K562 (cell line): ENCODE data around the gene SEMA3G. TPM values are rescaled to one million over a fixed set of nuclear protein-coding genes. Genes with fewer than 3 reads are reported as not detected.

Experiments
- ATAC-seq: fragments of 200-7000 bp; cut with Tn5 transposase; 3 replicates; pipeline ENCODE4 v1.9.1; 2020; ENCODE audit warnings: moderate library complexity
- BruUV-seq: library from RNA; stranded (reverse); fragments of 400-500 nt; replicated peaks from 2 replicates; lab custom pipeline; 2021; lab: Mats Ljungman, UMichigan
- CTCF ChIA-PET: fragments of 300-600 bp; formaldehyde crosslinking; extraction: SDS; loops from one replicate; lab custom pipeline; 2021; ENCODE audit warnings: low intra/inter-chr PET ratio; lab: Yijun Ruan, JAX
- POLR2A ChIA-PET: fragments of 300-600, 350-650 bp; sonication (Branson Sonifier 250); formaldehyde crosslinking; extraction: SDS; loops from one replicate; lab custom pipeline; 2021; ENCODE audit warnings: antibody characterized with exemption, inconsistent platforms; lab: Yijun Ruan, JAX
- DNase-seq, 4 experiments: peaks; one replicate each; pipeline versions ENCODE4 v3.0.0 to v3.0.0-alpha.2; 2011 to 2018; ENCODE audit warnings: low spot score in 3 of 4, mixed read lengths in 3 of 4; ENCODE audit errors: extremely low read depth in 1 of 4
- FAIRE-seq: peaks from 2 replicates; lab custom pipeline; 2011; peaks lifted over from hg19 to GRCh38; lab: Jason Lieb, UNC
- H2AFZ ChIP-seq: 2 replicates; pipeline ENCODE4 v1.6.0; 2011; ENCODE audit warnings: low read depth, low read length, control low read depth, inconsistent platforms
- H3K27ac ChIP-seq: fragments of 200-600 bp; 3 replicates; pipeline ENCODE4 v1.8.0; 2011; ENCODE audit warnings: low read depth, mild to moderate bottlenecking, control low read depth, inconsistent platforms, low read length, moderate library complexity, mixed read lengths; ENCODE audit errors: extremely low read depth
- H3K27me3 ChIP-seq, 2 experiments: fragments of 300-600 bp in 1 of 2; 2 replicates in 1 of 2; 3 replicates in 1 of 2; pipeline versions ENCODE4 v1.6.0 to v1.8.0; 2011; ENCODE audit warnings: inconsistent platforms in 2 of 2, low read length in 2 of 2, mild to moderate bottlenecking in 1 of 2, mixed read lengths in 1 of 2, moderate library complexity in 1 of 2; ENCODE audit not compliant: control insufficient read depth in 2 of 2, insufficient read depth in 2 of 2
- H3K36me3 ChIP-seq: fragments of 300-600 bp; 3 replicates; pipeline ENCODE4 v1.8.0; 2011; ENCODE audit warnings: mild to moderate bottlenecking, low read length, inconsistent platforms; ENCODE audit not compliant: control insufficient read depth, insufficient read depth
- H3K4me1 ChIP-seq, 2 experiments: fragments of 200-600 bp in 1 of 2; replicated peaks in 1 of 2; 2 replicates in 1 of 2; 3 replicates in 1 of 2; pipeline versions ENCODE4 v1.5.1 to v1.8.0; 2011; ENCODE audit warnings: inconsistent platforms in 2 of 2, low read length in 2 of 2, mild to moderate bottlenecking in 1 of 2, mixed read lengths in 1 of 2, moderate library complexity in 1 of 2; ENCODE audit not compliant: control insufficient read depth in 2 of 2, insufficient read depth in 2 of 2
- H3K4me2 ChIP-seq: 2 replicates; pipeline ENCODE4 v1.6.1; 2011; ENCODE audit warnings: low read length, control low read depth, inconsistent platforms, mixed read lengths; ENCODE audit not compliant: insufficient read depth
- H3K4me3 ChIP-seq: fragments of 200-600 bp; sonication (generic), shearing (Covaris generic); 2 replicates; pipeline ENCODE4 v1.5.1; 2016; ENCODE audit warnings: control low read depth, inconsistent platforms
- H3K79me2 ChIP-seq: fragments of 200-600 bp; 3 replicates; pipeline ENCODE4 v1.8.0; 2011; ENCODE audit warnings: low read length, inconsistent platforms; ENCODE audit not compliant: control insufficient read depth, insufficient read depth
- H3K9ac ChIP-seq, 2 experiments: 2 replicates each; pipeline versions ENCODE4 v1.6.0 to v1.6.1; 2011; ENCODE audit warnings: low read depth in 2 of 2, low read length in 2 of 2, control low read depth in 1 of 2, inconsistent platforms in 1 of 2, mild to moderate bottlenecking in 1 of 2, mixed read lengths in 1 of 2; ENCODE audit not compliant: insufficient read depth in 1 of 2
- H3K9me1 ChIP-seq: one replicate; pipeline ENCODE4 v1.6.0; 2011; ENCODE audit warnings: inconsistent platforms, mild to moderate bottlenecking, low read length, moderate library complexity; ENCODE audit not compliant: control insufficient read depth, insufficient read depth
- H3K9me3 ChIP-seq: replicated peaks from 2 replicates; pipeline ENCODE4 v1.5.1; 2011; ENCODE audit warnings: low read depth, low read length, inconsistent platforms; ENCODE audit not compliant: control insufficient read depth, insufficient read depth
- H4K20me1 ChIP-seq: replicated peaks from 2 replicates; pipeline ENCODE4 v1.6.1; 2011; ENCODE audit warnings: low read length, inconsistent platforms, mixed read lengths; ENCODE audit not compliant: control insufficient read depth, insufficient read depth
- BRD9 ChIP-seq: fragments of 450-650 bp; IDR thresholded peaks from 2 replicates; pipeline ENCODE4 v1.6.1; 2018; ENCODE audit warnings: low read depth; ENCODE audit not compliant: partially characterized antibody
- CTBP1 ChIP-seq: fragments of 450-650 bp; IDR thresholded peaks from 2 replicates; pipeline ENCODE4 v1.6.1; 2016; ENCODE audit warnings: borderline replicate concordance
- E2F3 ChIP-seq: fragments of 250-450 bp; sonication (Bioruptor Pico); IDR thresholded peaks from 2 replicates; pipeline ENCODE4 v1.4.0; 2020; ENCODE audit warnings: mild to moderate bottlenecking
- GTF2A2 ChIP-seq: IDR thresholded peaks from 2 replicates; pipeline ENCODE4 v1.6.1; 2016; ENCODE audit warnings: mild to moderate bottlenecking, missing genetic modification characterization, missing compliant biosample characterization
- IFI16 ChIP-seq: fragments of 250-450 bp; sonication (Bioruptor Pico); IDR thresholded peaks from 2 replicates; pipeline ENCODE4 v2.1.2; 2022; ENCODE audit warnings: mild to moderate bottlenecking, inconsistent platforms
- JUN ChIP-seq, 2 experiments: sonication (generic) in 1 of 2; formaldehyde crosslinking in 1 of 2; IDR thresholded peaks; 2 replicates each; pipeline versions ENCODE4 v1.6.1 to v1.8.0; 2012 to 2022; ENCODE audit warnings: borderline replicate concordance in 2 of 2, mild to moderate bottlenecking in 2 of 2, improper control_type of control experiment in 1 of 2, low read depth in 1 of 2, low read length in 1 of 2, missing genetic modification reagents in 1 of 2
- MBD1 ChIP-seq: fragments of 250-450 bp; sonication (Bioruptor Pico); IDR thresholded peaks from 2 replicates; pipeline ENCODE4 v1.8.0; 2022; ENCODE audit warnings: inconsistent platforms
- MCM7 ChIP-seq, 2 experiments: fragments of 450-650 bp; IDR thresholded peaks; 2 replicates each; pipeline ENCODE4 v1.6.1; 2016 to 2018
- MLX ChIP-seq, 2 experiments: fragments of 450-650 bp in 1 of 2; sonication (generic) in 1 of 2; formaldehyde crosslinking; conservative IDR thresholded peaks; 2 replicates each; pipeline versions ENCODE4 v1.4.0 to v1.8.1; 2020 to 2022; ENCODE audit warnings: mild to moderate bottlenecking in 1 of 2, missing genetic modification reagents in 1 of 2
- RFX7 ChIP-seq: fragments of 250-450 bp; sonication (Bioruptor Pico); IDR thresholded peaks from 2 replicates; pipeline ENCODE4 v1.5.1; 2021; ENCODE audit warnings: mild to moderate bottlenecking
- SETDB1 ChIP-seq: IDR thresholded peaks from one replicate; pipeline ENCODE4 v1.6.1; 2012; ENCODE audit warnings: low read length, control low read depth, inconsistent platforms
- SMAD1 ChIP-seq: fragments of 150-350 bp; IDR thresholded peaks from 2 replicates; pipeline ENCODE4 v1.6.1; 2014; ENCODE audit warnings: low read length, low read depth; ENCODE audit not compliant: partially characterized antibody
- SNAPC5 ChIP-seq: fragments of 250-450 bp; sonication (Bioruptor Pico); IDR thresholded peaks from 2 replicates; pipeline ENCODE4 v1.8.0; 2021; ENCODE audit warnings: moderate library complexity, mild to moderate bottlenecking, inconsistent platforms
- TFAM ChIP-seq: fragments of 250-450 bp; sonication (Bioruptor Pico); conservative IDR thresholded peaks from 2 replicates; pipeline ENCODE4 v1.5.0; 2021; ENCODE audit warnings: mild to moderate bottlenecking, moderate library complexity
- YBX1 ChIP-seq: fragments of 450-650 bp; IDR thresholded peaks from 2 replicates; pipeline ENCODE4 v1.7.1; 2016; ENCODE audit warnings: mild to moderate bottlenecking
- ZBTB1 ChIP-seq: sonication (generic); formaldehyde crosslinking; IDR thresholded peaks from 2 replicates; pipeline ENCODE4 v1.8.1; 2023; ENCODE audit warnings: missing genetic modification reagents, low read depth, mild to moderate bottlenecking, borderline replicate concordance
- ZNF217 ChIP-seq: sonication (generic); formaldehyde crosslinking; IDR thresholded peaks from 2 replicates; pipeline ENCODE4 v1.8.0; 2022; ENCODE audit warnings: mild to moderate bottlenecking, missing genetic modification reagents
- ZNF324 ChIP-seq: fragments of 250-450 bp; sonication (Bioruptor Pico); IDR thresholded peaks from 2 replicates; pipeline ENCODE4 v1.4.0; 2020; ENCODE audit warnings: mild to moderate bottlenecking
- ZNF830 ChIP-seq: fragments of 250-450 bp; sonication (Bioruptor Pico); IDR thresholded peaks from 2 replicates; pipeline ENCODE4 v1.5.0; 2021; ENCODE audit warnings: mild to moderate bottlenecking
- WGBS: fragments of 100-300 bp; shearing (Covaris generic); methylation state at CpG from one replicate; pipeline ENCODE4 v1.1.6; 2016; ENCODE audit warnings: low coverage, mixed read lengths; ENCODE audit not compliant: insufficient coverage; ENCODE audit errors: missing lambda C conversion rate; 5-methylcytosine and 5-hydroxymethylcytosine counted together
- in situ Hi-C: fragments of 300-500 bp; cut with MboI; formaldehyde crosslinking; loops from 4 replicates; pipeline ENCODE4 v1.15.0; 2018; ENCODE audit warnings: inconsistent platforms, mixed read lengths
- intact Hi-C: fragments of 100-400 bp; cut with micrococcal nuclease; formaldehyde crosslinking; loops from 2 replicates; pipeline ENCODE4 v1.14.2; 2022
- polyA plus RNA-seq, 8 experiments: library from polyadenylated mRNA; depleted of rRNA in 4 of 8; stranded (reverse) in 5 of 8; unstranded in 3 of 8; fragments of >200 nt; fragmentation: Nextera tagmentation in 2 of 8; fragmentation: Illumina TruSeq in 1 of 8; extraction: Ambion mirVana in 2 of 8; extraction: Trizol in 1 of 8; gene quantifications; 2 replicates each; pipeline versions ENCODE4 v1.2.1 to v1.2.3, GENCODE V29; 2011 to 2014; ENCODE audit warnings: inconsistent platforms in 1 of 8, missing spikeins in 1 of 8
- total RNA-seq, 7 experiments: library from RNA; depleted of rRNA in 6 of 7; stranded (reverse); fragments of >200 nt in 6 of 7; fragmentation: Illumina TruSeq in 2 of 7; extraction: Trizol in 2 of 7; gene quantifications; 2 replicates each; pipeline versions ENCODE4 v1.2.1 to v1.2.3, GENCODE V29; 2011 to 2021; ENCODE audit warnings: low replicate concordance in 1 of 7

The SEMA3G gene
- total and polyA plus RNA-seq, 9 of the 15 experiments (the other 6 are each of a cell fraction or from before 2014, with no cell fraction given): 0.04 to 0.07 (median 0.05) TPM; not detected in 6

- ATAC-seq (no peak), DNase-seq (no peak), FAIRE-seq (no peak)
- no peak overlapping the region for H3K4me3 ChIP-seq
- no peak overlapping the region for H3K27ac ChIP-seq
- no peaks in the 10 kb centered on the region for H3K9me3 ChIP-seq
- peaks cover 31% of the 10 kb centered on the region; the same call in 1 of the 3 replicates for H3K36me3 ChIP-seq
- H3K9me1 ChIP-seq: peaks cover 3% of the 10 kb centered on the region
- ChIA-PET CTCF (no interaction called here), POLR2A (interaction anchor here (1.0 to 2.2 kb wide), 4 partner anchors 8 to 416 kb away, joined by 3 to 11 read pairs (median 4); no protein-coding TSS in a partner anchor)
- TF ChIP-seq SMAD1: no peak
- TF ChIP-seq SNAPC5 (CRISPR knock-in tag): no peak
- no peak for TF ChIP-seq GTF2A2 (tag)
- TF ChIP-seq IFI16 (CRISPR knock-in tag): no peak
- no peak for TF ChIP-seq MLX (CRISPR knock-in tag; conservative IDR thresholded peaks at IDR 0.05)
- no peak for TF ChIP-seq ZNF324 (CRISPR knock-in tag)
- TF ChIP-seq E2F3: no peak
- TF ChIP-seq RFX7 (CRISPR knock-in tag): no peak
- no peak for TF ChIP-seq YBX1
- TF ChIP-seq MCM7 (IDR thresholded peaks at IDR 0.05): no peak
- no peak for TF ChIP-seq ZNF217 (CRISPR knock-in tag)
- no peak for TF ChIP-seq MBD1 (CRISPR knock-in tag)
- TF ChIP-seq JUN (IDR thresholded peaks at IDR 0.05; ENCODE audit: borderline replicate concordance, low read depth, low read length): no peak
- TF ChIP-seq JUN (CRISPR knock-in tag; IDR thresholded peaks at IDR 0.05; ENCODE audit: borderline replicate concordance): no peak
- no peak for TF ChIP-seq CTBP1
- no peak for TF ChIP-seq BRD9
- TF ChIP-seq ZBTB1: no peak
- no peak for TF ChIP-seq TFAM
- TF ChIP-seq SETDB1: no peak
- TF ChIP-seq ZNF830 (CRISPR knock-in tag): no peak
- intact Hi-C loops: no loop called here
- no TSS peak for BruUV-seq
- 68% methylated on average over 4 of the region's 4 CpGs for WGBS
- in situ Hi-C loops: loop anchor here (25.0 kb wide), 1 partner anchor 387 kb away; no protein-coding TSS in a partner anchor
- H4K20me1 ChIP-seq: no peaks in the 10 kb centered on the region
- H3K4me2 ChIP-seq: no peak overlapping the region
- H2AFZ ChIP-seq: no peak overlapping the region
- H3K9ac ChIP-seq: no peak overlapping the region
- H3K79me2 ChIP-seq: no peaks in the 10 kb centered on the region
- peaks cover 0 to 3% of the 10 kb centered on the region in 2 experiments; a peak in 2 of 5 replicates for H3K27me3 ChIP-seq
- peaks cover 7 to 21% of the 10 kb centered on the region in 2 experiments; a peak in 4 of 5 replicates for H3K4me1 ChIP-seq
Observed at GRCh38 chr3:52399131-52399530, 45.8 kb downstream of the SEMA3G start.
